Activated CD4-positive, alpha-beta T cell treated with anti-CD3 and anti-CD28 coated beads, Interleukin-2, amount 50 U/mL, for 4 hours (primary cell): ENCODE measurements around the gene AMY2B.
"Not testable (repeated sequence)": the region's sequence is repeated elsewhere in the genome, so short reads cannot be mapped to it uniquely, and the experiment has no call there.

Experiments used
- DNase-seq, 2 experiments: peaks; one replicate each; pipeline ENCODE4 v3.0.0-alpha.2; 2020

The AMY2B gene

DNA sequence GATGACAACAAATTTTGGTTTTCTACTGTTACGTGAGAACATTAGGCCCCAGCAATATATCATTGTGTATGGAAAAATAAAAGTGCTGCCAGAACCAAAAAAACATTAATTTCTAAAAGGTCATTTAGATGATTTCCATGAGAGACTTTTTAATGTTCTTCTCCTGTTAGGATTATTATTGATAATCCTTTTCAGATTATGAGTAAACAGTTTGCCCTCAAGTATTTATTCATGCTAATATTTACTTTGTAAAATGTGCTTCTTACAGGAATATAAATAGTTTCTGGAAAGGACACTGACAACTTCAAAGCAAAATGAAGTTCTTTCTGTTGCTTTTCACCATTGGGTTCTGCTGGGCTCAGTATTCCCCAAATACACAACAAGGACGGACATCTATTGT lies at the start of gene AMY2B:
AMY2B (plus strand) TSS at position 301 of the 400 bp plus-strand sequence; CDS start at position 315, 14 bp downstream.
- not testable (repeated sequence) for DNase-seq

DNA sequence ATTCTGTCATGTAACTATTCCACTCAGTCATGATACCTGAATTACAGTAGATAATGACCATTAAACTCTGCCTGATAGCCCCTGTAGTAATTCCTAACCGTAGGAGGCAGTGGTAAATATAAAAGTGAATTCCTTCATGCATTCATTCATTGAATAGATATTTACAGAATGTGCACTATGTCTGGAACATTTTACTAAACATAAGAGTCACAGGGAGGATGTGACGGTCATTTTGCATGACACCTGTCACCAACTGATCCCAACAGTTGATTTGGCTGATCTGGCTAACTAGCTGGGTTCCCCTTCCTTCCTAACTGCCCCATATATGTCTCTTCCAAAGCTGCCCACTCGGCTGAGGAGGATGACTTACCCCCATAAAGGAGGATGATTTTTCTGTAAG lies 48.0 kb upstream of the AMY2B start:
- DNase-seq, result no peak

GRCh38 chr1:103525114-103525606 lies 46.2 kb upstream of the AMY2B start:
- no peak for DNase-seq

GRCh38 chr1:103525607-103526507 lies 45.5 kb upstream of the AMY2B start, which contains the start of gene RNPC3:
Gene RNPC3 (plus strand): TSS chr1:103525699. CDS start chr1:103526071, 372 bp downstream.
- peak; percentile 81 for DNase-seq

- no peak for DNase-seq
These were observed 44.1 kb upstream of the AMY2B start for GRCh38 chr1:103527331-103527730.

- DNase-seq, result peak; percentile 28 to 53
These were observed 41.6 kb upstream of the AMY2B start for GRCh38 chr1:103529746-103530145.

DNA sequence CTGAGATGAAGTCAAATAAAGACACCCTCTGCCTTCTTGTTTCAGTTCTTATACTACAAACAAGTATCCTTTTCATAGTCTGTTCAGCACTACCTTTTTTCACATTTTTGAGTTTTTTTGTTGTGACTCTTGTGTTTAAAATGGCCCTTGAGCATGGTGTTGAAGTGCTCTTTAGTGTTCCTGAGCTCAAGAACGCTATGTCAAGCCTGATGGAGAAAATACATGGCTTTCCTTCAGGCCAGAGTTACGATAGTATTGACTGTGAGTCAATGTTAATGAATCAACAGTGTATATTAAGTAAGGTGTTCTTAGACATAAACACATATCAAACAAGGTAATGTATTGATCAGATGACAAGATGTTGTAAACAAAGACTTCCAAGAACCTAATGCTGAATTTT lies 33.2 kb upstream of the AMY2B start:
- no peak for DNase-seq

DNA sequence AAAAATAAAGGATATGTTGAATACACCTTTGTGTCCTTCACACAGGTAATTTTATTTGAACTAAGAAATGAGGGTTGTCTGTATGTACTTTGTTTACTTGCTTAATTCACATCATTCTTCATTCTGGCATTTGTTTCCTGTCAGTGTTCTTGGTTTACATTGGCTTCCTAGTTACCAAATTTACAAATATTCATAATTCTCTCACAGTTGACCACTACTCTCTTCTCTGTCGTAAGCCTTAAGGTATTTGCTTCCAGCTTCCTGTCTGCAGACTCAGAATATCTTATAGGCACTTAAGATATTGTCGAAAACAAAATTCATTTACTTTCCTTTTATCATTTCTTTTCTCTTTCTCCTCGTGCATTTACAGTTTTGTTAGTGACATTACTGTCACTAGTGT lies 30.0 kb upstream of the AMY2B start:
- DNase-seq, result no peak

GRCh38 chr1:103546496-103546895 lies 24.9 kb upstream of the AMY2B start:
- DNase-seq, result no peak

- no peak for DNase-seq
These were observed 23.5 kb upstream of the AMY2B start for GRCh38 chr1:103547840-103548239.

GRCh38 chr1:103560427-103560826 lies 11.0 kb upstream of the AMY2B start:
- no peak for DNase-seq

DNA sequence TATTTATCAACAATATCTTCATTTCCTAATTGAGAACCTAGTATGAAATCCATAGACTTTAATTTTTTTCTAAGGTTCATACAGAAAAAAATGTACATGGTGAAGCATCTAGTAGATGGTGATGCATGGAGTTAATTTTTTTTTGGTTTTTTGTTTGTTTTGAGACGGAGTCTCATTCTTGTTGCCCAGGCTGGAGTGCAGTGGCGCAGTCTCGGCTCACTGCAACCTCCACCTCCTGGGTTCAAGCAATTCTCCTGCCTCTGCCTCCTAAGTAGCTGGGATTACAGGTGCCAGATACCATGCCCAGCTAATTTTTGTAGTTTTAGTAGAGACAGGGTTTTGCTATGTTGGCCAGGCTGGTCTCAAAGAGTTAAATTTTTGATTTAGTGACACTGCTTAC lies 10.3 kb upstream of the AMY2B start:
- not testable (repeated sequence) for DNase-seq

- DNase-seq, result no peak
These were observed 9.6 kb upstream of the AMY2B start for GRCh38 chr1:103561643-103562395.

DNA sequence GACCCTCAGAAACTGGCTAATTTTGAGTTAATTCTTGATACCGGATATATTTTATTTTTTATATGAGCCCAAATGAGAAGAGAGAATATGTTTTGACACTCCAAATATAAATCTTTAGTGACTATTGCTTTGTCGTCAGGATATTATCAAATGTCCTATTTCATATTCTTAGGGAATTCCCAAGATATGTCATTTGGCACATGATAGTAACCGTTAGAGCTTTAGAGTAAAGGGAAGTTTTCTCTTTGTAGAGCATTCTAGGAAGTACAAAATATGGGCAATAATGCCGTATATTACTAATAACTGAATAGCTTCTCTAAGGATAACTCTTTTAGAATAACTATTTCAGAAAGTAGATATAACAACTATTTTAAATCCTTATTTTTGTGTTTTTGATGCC lies 8.3 kb upstream of the AMY2B start:
- DNase-seq, result no peak

DNA sequence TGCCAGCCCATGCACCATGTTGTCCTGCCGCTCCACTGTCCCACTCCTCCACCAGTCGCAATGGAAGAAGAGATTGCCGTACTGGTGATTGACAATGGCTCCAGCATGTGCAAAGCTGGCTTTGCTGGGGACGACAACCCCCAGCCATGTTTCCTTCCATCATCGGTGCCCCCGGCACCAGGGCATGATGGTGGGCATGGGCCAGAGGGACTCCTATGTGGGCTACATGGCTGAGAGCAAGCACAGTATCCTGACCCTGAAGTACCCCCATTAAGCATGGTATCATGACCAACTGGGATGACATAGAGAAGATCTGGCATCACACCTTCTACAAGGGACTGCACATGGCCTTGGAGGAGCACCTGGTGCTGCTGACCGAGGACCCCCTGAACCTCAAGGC lies 1.9 kb upstream of the AMY2B start:
- no peak for DNase-seq

GRCh38 chr1:103576065-103576464 lies 4.7 kb downstream of the AMY2B start:
- DNase-seq, result no peak

GRCh38 chr1:103576784-103577183 lies 5.4 kb downstream of the AMY2B start:
- not testable (repeated sequence) for DNase-seq

- DNase-seq, result no peak
These were observed 11.1 kb downstream of the AMY2B start for GRCh38 chr1:103582464-103582863.

- no peak for DNase-seq
These were observed 12.5 kb downstream of the AMY2B start for GRCh38 chr1:103583887-103584286.

DNA sequence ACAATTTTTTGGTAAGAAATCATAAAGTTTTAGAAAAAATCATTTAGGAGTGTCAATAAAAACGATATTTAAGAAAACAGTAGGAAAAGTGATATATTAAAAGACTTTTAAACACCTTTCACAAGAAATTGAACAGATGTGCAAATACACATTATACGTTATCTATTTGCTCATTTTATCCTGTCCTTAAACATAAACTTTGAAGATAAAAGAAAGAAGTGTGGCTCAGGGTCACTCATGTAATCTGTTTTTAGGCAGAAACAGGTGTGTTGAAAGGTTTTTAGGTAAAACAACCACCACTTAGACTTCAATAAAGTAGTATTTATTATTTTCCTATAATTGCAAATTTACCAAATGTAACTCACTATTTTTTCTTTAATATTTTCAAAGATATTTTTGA lies 13.1 kb downstream of the AMY2B start:
- DNase-seq, result no peak

DNA sequence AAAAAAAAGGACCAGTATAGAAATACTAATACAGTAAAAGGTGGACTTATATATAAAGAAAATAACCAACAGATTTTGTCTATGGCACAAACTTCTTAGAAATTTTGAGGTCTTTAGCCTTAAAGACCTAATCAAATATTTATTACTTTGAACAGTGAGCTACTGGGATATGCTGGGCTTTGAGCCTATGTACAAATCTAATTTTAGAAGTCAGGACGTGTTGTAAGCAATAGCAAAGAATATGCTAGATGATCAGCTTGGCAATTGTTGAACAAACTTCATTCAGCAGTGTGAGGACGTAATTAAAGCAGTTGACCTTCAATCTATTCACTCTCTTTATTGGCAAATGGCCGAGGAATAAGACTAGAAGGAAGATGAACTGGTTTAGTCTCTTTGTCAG lies 31.4 kb downstream of the AMY2B start:
- not testable (repeated sequence) for DNase-seq

DNA sequence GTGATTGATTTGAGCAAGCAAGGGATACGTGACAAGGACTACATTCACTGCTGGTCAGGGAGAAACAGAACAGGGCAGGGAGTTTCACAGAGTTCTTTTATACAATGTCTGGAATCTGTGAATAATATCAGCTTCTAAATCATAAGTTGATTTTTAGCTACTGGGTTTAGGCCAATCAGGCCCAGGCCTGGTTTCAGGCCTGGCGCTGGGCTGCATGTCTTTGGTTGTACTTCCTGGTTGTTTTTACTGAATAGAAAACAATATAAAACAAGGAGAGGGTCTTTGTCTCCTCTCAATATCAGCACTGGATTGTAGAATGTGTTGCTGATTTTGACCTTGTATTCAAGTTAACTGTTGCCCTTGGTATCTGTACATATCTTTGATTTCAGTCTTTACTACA lies 45.0 kb downstream of the AMY2B start:
- no peak for DNase-seq

DNA sequence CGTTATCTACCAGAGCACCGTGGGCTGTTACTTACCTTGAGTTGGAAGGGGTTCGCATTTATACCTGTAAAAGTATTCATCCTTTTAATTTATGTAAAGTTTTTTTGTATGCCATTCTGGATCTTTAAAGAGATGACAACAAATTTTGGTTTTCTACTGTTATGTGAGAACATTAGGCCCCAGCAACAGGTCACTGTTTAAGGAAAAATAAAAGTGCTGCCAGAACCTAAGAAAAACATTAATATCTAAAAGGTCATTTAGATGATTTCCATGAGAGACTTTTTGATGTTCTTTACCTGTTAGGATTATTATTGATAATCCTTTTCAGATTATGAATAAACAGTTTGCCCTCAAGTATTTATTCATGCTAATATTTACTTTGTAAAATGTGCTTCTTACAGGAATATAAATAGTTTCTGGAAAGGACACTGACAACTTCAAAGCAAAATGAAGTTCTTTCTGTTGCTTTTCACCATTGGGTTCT lies 45.6 kb downstream of the AMY2B start, which contains the start of gene AMY2A:
AMY2A (plus strand) TSS at position 434 of the 484 bp plus-strand sequence; CDS start at position 448, 14 bp downstream.
- DNase-seq, result not testable (repeated sequence)
